COLO829 (cell line): ENCODE data around the gene DHODH.
"Not testable (repeated sequence)": the region's sequence is repeated elsewhere in the genome, so short reads cannot be mapped to it uniquely, and the experiment has no call there.

Experiments used
- DNase-seq: peaks from one replicate; pipeline ENCODE4 v3.0.0; 2012; ENCODE audit warnings: low spot score

The DHODH gene

DNA sequence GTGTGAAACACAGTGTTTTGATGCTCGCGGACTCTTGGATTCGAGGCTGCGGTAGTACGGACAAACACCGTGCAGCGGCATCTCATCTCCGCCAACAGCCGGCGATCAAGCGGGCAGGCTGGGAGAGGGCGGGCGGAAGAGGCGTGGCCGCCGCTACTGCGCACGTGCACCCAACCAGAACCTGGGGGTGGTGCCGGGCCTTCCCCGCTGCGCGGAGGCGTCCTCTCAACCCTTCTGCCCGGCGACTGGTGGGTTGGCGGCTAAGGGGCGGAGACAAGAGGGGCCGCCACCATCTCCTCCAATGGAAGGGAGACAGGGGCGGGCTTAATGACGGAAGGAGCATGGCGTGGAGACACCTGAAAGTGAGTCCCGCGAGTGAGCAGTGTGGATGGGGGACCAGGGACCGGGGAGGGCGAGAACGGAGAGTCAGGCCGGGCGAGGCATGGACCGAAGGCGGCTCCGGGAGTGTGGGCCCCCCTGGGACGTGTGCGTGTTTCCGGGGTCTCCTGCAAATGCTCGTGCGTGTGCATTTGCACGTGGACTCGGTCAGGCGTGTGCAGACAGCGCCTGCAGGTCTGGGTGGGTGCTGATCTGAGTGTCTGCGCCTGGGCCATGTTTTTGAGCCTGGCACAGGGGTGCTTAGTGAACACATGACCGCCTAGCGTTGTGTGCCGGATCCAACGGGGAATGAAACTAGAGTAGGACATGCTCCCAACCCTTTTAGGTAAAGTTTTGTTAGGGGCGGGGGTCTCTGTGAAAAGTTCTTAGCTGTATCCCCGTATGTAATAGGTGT, at the start of gene DHODH:
DHODH (plus strand) TSS at position 321 of the 793 bp plus-strand sequence; CDS start at position 342, 21 bp downstream.
- peak; percentile 96 for DNase-seq

DNA sequence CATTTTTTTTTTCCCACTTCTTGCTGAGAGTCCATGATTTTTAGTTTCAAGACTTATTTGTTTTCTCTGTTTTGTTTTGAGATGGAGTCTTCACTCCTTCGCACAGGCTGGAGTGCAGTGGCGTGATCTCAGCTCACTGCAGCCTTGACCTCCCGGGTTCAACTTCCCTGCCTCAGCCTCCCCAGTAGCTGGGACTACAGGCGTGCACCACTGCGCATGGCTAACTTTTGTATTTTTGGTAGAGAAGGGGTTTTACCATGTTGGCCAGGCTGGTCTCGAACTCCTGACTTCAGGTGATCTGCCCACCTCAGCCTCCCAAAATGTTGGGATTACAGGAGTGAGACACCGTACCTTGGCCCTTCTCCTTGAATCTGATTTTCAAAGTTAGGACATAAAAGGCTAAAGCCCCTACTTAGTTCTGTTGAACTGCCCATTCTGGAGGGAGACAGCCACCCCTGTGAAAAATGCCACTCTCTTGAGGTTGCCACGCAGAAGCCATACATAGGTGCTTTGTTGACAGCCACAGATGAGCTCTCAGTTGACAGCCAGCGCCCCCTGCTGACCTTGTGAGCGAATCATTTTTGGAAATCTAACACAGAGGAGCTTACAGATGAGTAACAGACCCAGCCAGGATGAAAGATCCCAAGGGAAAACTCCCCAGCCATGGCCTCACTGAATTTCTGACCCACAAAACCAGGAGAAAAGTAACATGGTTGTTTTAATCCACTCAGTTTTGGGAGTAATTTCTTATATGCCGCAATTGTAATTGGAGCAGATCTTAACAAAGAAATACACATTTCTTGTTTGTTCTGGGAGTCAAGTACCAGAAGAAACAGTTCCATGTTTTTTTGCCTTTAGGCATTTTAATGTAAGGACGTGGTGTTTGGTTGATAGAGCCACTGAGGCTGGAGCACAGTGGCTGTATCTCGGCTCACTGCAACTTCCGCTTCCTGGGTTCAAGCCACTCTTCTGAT, 47.2 kb upstream of the DHODH start:
- peak; percentile 70 for DNase-seq

DNA sequence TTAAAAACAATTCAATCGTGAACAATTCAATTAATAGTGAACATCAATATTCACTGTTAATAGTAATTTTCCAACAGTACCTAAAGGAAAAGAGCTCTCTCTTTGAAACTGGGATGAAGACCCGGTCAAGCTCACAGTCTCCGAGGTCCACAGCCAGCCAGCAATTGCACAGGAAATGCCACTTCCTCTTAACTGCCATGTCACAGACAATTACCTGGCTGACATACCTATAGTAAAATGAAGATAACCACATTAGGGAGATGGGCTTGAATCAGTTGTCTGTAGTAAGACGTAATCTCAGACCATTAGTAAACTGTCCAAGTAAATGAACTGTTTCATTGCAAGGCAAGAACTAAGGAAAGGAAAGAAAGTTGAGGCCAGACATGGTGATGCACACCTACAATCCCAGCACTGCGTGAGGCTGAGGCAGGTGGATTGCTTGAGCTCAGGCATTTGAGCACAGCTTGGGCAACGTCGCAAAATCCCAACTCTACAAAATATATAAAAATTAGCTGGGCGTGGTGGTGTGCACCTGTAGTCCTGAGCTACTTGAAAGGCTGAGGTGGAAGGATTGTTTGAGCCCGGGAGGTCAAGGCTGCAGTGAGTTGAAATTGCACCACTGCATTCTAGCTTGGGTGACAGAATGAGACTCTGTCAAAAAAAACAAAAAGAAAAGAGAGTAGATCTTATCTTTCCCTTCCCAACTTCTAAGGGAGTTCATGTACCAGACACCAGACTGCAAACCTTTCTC, 45.2 kb upstream of the DHODH start:
- DNase-seq, result no peak

DNA sequence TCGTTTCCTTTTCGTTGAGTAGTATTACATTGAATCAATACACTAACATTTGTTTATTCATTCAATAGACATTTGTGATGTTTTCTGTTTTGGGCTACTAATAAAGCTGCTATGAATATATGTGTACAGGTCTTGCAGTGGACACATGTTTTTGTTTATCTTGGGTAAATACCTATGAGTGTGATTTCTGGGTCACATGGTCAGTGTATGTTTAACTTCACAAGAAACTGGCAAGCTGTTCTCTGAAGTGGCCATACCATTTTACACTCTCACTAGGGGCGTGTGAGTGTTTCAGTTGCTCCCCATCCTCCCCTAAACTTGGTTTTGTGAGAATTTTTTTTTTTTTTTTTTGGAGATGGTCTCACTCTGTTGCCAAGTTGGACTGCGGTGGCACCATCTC, 43.3 kb upstream of the DHODH start:
- no peak for DNase-seq

DNA sequence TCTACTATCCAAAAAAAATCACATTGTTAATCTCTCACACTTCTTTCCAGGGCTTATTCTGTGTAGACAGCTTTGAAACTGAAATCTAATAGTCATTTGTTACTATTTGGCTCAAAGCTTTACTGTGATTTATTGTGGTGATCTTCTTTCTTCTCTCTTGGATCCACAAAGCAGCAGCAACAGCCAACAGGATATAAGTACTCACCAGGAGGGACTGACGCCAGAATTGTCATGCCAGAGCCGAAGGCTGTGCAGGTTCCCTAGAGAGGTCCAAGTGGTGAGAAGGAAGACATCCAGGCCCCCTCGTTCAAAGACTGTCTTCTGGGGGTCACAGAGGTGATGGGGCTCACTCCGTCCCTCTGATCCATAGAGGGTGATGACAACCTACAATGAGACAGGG, 41.6 kb upstream of the DHODH start:
- DNase-seq, result no peak

DNA sequence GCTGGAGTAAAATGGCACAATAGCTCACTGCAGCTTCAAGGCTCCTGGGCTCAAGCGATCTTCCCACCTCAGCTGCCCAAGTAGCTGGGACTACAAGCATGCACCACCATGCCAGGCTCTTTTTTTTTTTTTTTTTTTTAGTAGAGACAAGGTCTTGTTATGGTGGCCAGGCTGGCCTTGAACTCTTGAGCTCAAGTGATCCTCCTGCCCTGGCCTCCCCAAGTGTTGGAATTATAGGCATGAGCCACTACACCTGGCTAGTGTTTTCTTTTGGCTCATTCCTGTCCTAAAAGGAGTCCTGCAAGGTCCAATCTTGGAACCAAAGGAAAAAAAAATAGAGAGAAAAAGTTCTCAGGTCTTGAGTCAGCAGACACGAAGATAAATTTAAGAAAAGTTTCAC, 39.2 kb upstream of the DHODH start:
- DNase-seq, result no peak

DNA sequence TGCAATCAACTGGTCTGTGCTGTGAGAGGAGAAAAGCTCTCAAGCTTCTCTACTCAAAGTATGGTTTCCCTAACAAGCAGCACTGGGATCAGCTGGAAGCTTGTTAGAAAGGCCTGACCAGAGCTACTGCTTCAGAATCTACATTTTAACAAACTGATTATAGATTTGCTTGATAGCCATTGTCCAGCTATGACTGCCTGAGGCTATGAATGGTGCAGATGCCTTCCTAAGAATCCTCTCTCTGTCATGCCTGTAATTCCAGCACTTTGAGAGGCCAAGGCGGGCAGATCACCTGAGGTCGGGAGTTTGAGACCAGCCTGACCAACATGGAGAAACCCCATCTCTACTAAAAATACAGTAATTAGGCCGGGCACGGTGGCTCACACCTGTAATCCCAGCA, 37.0 kb upstream of the DHODH start:
- no peak for DNase-seq

DNA sequence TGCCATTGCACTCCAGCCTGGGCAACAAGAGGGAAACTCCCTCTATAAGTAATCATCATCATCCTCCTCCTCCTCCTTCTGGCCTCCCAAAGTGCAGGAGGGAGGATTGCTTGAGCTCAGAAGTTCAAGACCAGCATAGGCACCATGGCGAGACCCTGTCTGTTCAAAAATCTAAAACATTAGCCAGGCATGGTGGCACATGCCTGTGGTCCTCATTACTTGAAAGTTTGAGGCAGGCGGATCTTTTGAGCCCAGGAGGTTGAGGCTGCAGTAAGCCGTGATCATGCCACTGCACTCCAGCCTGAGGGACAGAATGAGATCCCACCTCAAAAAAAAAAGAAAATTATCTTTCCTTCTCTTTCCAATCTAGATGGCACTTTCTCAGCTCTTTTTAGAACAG, 36.2 kb upstream of the DHODH start:
- DNase-seq, result no peak

DNA sequence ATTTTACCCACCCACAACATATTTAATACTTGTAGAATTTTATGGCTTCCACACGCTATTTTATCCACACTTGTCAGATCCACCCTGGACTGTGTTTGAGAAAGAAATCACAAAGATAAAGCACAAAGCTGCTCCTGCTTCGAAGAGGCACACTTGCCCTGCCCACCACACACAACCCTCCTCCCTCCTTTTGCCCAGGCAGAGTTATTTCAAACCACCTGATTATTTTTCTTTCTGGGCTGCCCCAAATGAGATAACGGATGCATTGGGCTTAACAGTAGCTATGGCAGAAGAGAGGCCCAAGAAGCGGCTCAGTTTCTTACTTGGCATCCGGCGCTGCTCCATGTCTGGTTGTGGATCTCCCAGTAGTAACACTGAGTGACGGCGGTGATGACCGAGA, 35.5 kb upstream of the DHODH start:
- DNase-seq, result no peak

DNA sequence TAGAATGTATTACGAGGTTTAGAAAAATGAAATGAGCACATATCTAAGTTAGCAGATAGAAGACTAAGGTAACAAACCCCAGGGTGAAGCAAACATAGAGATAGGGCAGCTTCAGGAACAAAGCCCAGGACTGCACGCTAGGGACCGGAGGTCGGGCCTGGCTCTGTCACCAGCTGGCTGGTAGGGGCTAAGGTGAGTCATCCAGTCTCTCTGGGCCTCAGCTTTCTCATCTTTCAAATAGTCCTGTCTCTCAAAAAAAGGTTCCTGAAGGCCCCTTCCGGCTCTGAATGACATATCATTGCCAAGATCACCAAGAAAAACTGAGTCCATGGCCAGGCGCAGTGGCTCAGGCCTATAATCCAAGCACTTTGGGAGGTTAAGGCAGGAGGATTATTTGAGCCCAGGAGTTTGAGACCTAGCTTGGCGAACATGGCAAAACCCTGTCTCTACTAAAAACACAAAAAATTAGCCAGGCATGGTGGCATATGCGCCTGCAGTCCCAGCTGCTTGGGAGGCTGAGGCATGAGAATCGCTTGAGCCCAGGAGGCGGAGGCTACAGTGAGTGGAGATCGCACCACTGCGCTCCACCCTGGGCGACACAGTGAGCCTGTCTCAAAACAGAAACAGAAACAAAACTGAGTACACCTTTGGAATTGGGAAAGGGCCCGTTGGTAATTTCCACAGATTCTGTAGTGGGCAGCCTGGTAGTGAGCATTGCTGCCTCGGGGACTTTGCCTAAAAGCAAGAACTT, 34.3 kb upstream of the DHODH start:
- DNase-seq, result no peak

DNA sequence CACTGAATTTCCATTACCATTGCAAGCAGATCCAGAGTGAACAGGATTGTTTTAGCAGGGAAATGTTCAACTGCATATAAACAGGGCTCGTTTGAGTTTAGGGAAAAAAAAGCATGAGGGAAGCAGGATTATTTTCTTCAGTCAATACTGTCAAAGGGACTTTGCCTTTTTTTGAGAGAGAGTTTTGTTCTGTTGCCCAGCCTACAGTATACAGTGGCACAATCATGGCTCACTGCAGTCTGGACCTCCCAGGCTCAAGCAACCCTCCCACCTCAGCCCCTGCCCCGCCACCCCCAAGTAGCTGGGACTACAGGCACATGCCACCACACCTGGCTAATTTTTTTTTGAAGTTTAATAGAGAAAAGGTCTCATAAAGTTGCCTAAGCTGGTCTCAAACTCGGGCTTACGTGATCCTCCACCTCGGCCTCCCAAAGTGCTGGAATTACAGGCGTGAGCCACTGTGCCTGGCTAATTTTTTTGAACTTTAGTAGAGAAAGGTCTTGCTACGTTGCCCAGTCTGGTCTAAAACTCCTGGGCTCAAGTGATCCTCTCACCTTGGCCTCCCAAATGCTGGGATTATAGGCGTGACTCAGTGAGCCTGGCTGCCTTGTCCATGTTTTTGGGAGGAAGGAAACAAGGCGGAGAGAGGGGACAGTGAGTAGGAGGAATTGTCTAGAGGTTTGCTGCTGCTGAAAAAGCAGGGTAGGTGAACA, 23.1 kb upstream of the DHODH start:
- no peak for DNase-seq

DNA sequence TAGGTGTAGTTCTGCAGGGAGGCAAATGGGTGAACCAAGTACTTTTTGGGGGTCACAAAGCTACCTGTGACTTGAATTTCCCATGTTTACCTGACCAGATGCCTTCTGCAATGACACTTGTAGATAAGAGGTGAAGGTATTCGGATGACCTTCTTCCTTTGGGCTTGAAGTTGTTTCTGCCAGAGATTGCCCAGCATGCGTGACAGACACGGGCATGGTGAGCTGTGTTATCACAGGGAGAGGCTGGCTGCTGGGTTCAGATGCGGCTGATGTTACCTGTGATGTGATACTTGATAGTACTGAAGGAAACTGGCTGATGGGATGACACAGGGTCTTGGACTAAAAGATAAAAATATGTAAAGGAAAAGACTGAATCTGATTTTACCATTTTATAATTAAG, 22.4 kb upstream of the DHODH start:
- no peak for DNase-seq

DNA sequence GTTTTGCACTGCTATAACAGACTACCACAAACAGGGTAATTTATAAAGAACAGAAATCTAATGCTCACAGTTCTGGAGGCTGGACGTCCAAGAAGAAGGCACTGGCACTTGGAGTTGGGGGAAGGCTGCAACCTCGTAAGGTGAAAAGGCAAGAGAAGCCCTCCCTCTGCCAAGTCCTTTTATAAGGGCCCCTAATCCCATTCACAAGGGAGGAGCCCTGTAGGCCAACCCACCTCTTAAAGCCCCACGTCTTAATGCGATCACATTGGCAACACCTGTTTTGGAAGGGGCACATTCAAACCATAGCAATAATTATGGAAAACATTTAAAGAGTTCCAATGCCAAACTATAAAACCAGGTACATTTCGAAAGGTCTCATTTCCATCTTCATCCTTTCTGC, 13.5 kb upstream of the DHODH start:
- DNase-seq, result no peak

DNA sequence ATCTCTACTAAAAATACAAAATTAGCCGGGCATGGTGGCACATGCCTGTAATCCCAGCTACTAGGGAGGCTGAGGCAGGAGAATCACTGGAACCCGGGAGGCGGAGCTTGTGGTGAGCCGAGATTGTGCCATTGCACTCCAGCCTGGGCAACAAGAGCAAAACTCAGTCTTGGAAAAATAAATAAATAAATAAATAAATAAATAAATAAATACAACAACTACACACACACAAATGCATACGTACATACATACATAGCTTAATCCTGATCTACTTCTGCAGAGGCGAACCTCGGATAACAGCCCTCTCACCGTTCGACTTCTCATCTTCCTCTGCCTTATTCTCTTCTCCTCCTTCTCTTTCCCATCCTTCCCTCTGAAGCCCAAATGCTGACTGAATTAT, 11.0 kb upstream of the DHODH start:
- not testable (repeated sequence) for DNase-seq

DNA sequence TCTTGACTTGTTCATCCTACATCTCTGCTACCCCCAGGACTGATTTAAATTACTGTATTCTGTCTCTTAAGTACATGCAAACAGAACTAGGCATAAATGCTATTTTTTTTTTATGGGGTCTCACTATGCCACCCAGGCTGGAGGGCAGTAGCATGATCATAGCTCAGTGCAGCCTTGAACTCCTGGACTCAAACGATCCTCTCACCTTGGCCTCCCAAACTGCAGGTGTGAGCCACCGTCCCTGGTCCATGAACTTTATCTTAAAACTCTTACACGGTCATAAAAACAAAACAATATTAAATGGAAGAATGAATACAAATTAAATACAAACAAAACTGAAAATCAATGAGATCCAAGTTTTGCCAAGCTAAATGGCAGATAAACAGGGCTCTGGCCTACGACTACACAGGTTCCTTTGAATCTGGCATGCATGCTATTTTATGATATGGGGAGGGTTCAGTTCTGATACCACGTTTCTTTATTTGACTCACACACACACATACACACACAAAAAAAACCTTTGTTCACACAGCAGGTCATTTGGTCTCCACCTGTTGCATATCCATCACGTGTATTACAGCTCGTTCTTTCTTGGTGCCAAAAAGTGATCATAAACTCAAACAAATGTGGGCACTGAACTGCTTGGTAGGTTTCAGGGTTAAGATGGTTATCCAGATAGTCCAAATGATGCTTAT, 7.2 kb upstream of the DHODH start:
- DNase-seq, result no peak

DNA sequence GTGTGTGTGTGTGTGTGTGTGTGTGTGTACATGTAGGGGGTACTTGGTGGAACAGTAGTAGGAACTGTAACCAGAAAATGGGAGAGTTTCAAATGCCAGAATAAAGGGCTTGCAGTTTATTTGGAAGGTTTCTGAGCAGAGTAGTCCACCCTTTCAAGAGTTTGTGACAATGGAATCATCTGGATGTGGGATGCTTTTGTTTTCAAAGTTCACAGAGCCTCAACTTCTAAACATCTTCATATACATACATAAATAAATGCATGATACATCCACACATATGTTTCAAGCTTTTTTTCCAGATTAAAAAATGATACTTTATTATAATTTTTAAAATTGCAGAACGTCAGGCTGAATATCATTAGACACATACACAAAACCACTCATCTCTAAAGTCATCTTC, 5.9 kb upstream of the DHODH start:
- no peak for DNase-seq

DNA sequence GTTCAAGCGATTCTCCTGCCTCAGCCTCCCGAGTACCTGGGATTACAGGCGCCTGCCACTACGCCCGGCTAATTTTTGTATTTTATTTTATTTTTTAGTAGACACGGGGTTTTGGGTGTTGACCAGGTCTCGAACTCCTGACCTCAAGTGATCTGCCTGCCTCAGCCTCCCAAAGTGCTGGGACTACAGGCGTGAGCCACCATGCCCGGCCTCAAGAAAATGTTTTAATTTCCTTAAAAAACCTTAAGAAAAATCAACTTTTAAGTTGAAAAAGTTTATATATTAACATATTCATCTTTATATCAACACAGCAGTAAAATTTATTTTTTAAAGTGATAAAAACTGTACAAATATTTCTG, 500 bp upstream of the DHODH start:
- not testable (repeated sequence) for DNase-seq

DNA sequence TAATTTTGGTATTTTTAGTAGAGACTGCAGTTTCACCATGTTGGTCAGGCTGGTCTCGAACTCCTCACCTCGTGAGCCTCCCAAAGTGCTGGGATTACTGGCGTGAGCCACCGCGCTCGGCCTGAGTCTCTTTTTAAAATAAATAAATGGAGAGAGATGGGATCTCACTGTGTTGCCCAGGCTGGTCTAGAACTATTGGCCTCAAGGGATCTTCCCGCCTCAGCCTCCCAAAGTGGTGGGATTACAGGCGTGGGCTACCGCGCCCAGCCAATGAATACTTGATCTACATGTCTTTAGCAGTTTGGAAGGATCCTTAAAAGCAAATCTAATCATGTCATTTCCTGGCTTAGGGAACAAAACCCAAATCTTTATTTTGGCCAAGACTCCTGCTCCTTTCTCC, 1.2 kb downstream of the DHODH start:
- DNase-seq, result no peak

DNA sequence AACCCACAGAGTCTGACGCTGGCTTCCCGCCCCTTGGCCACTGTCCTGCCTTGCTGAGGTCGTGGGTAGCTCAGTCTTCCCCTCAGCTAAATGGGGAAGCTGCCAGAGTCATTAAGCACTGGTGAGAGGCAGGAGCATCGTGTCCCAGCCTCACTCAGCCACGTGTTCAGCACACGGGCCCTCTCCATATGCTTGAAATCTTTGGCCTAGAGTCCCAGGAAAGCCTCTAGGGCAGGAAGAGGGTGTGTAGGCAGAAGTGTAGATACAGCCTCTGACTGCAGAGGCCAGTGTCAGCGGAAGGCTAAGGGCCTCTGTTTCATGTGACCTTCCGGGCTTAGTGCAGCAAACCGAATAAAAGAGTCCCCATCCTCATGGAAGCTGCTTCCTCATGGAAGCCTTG, 4.1 kb downstream of the DHODH start:
- no peak for DNase-seq

DNA sequence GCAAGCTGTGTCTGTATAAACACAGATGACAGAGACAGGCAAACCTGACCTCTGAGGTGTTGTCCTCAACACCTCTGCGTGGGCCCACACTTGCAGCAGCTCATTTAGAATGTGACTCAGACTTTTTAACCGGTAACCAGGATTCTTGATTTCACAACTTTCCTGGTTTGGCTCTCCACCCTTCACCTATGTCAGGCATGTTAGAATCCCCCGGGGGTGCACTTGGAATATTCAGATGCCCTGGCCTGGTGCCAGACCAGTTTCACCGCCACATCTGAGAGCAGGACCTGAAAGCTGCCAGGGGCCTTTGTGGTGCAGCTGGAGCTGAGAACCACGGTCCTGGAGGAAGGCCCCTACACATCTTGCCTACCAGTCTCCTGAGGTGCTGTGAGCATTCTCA, 4.8 kb downstream of the DHODH start:
- DNase-seq, result no peak
